RWPE1 (cell line): ENCODE results near the gene BCAS1.

Source experiments
- CTCF ChIA-PET: fragments of 350-600 bp; sonication (Branson Sonifier 250); formaldehyde crosslinking; extraction: SDS; loops from one replicate; lab custom pipeline; 2021; lab: Yijun Ruan, JAX
- POLR2A ChIA-PET: fragments of 400-600 bp; formaldehyde crosslinking; extraction: SDS; loops from one replicate; lab custom pipeline; 2020; ENCODE audit warnings: antibody characterized with exemption; ENCODE audit not compliant: low non-redundant PET; lab: Yijun Ruan, JAX
- DNase-seq: peaks from one replicate; pipeline ENCODE4 v3.0.0; 2012; ENCODE audit warnings: low spot score
- H3K27ac ChIP-seq: fragments of 450-650 bp; 2 replicates; pipeline ENCODE4 v1.5.1; 2017
- CTCF ChIP-seq: fragments of 450-650 bp; conservative IDR thresholded peaks from 2 replicates; pipeline ENCODE4 v1.5.1; 2017; ENCODE audit warnings: low read depth, mild to moderate bottlenecking

Gene BCAS1

GRCh38 chr20:54114109-54114508, 43.7 kb upstream of the BCAS1 start:
- no peak for TF ChIP-seq CTCF
- no peak for DNase-seq
- H3K27ac ChIP-seq: peak overlapping the region; percentile 86
- ChIA-PET POLR2A (no interaction called here), CTCF (no interaction called here)

- CTCF ChIA-PET: no interaction called here
- no peak for TF ChIP-seq CTCF
- POLR2A ChIA-PET: no interaction called here
These were observed 43.2 kb upstream of the BCAS1 start for GRCh38 chr20:54113566-54113965.

GRCh38 chr20:54112221-54112884, 42.0 kb upstream of the BCAS1 start:
- POLR2A ChIA-PET: no interaction called here
- CTCF ChIA-PET: interaction anchor here (0.8 kb wide), 1 partner anchor 8 kb away, joined by 3 read pairs; no protein-coding TSS in a partner anchor
- no peak for TF ChIP-seq CTCF
- no peak overlapping the region for H3K27ac ChIP-seq
- DNase-seq: no peak

More at GRCh38 chr20:54113566-54113965, 43.2 kb upstream of the BCAS1 start:
- DNase-seq: no peak
- H3K27ac ChIP-seq: no peak overlapping the region

- ChIA-PET CTCF (no interaction called here), POLR2A (no interaction called here)
- TF ChIP-seq CTCF: no peak
- H3K27ac ChIP-seq: no peak overlapping the region; the same call in 1 of the 2 replicates
- no peak for DNase-seq
These were observed 41.1 kb upstream of the BCAS1 start for GRCh38 chr20:54111460-54111859.

- H3K27ac ChIP-seq: peak overlapping the region; percentile 21
- TF ChIP-seq CTCF: no peak
- DNase-seq: no peak
- POLR2A ChIA-PET: no interaction called here
- CTCF ChIA-PET: interaction anchor here (0.6 kb wide), 1 partner anchor 27 kb away, joined by 3 read pairs; no protein-coding TSS in a partner anchor
These were observed 40.1 kb upstream of the BCAS1 start for GRCh38 chr20:54110457-54110856.

GRCh38 chr20:54110041-54110440, 39.6 kb upstream of the BCAS1 start:
- ChIA-PET CTCF (interaction anchor here (0.6 to 1.6 kb wide), 5 partner anchors 13 to 98 kb away, joined by 3 to 6 read pairs (median 3); no protein-coding TSS in a partner anchor), POLR2A (no interaction called here)
- no peak for DNase-seq
- TF ChIP-seq CTCF: no peak
- H3K27ac ChIP-seq: no peak overlapping the region
